K562 (cell line): Measurements from ENCODE around the gene ARHGAP18. TPM values are rescaled to one million over a fixed set of nuclear protein-coding genes. Genes with fewer than 3 reads are reported as not detected.

Experiments
- ATAC-seq: fragments of 200-7000 bp; cut with Tn5 transposase; 3 replicates; pipeline ENCODE4 v1.9.1; 2020; ENCODE audit warnings: moderate library complexity
- BruUV-seq: library from RNA; stranded (reverse); fragments of 400-500 nt; replicated peaks from 2 replicates; lab custom pipeline; 2021; lab: Mats Ljungman, UMichigan
- CTCF ChIA-PET: fragments of 300-600 bp; formaldehyde crosslinking; extraction: SDS; loops from one replicate; lab custom pipeline; 2021; ENCODE audit warnings: low intra/inter-chr PET ratio; lab: Yijun Ruan, JAX
- POLR2A ChIA-PET: fragments of 300-600, 350-650 bp; sonication (Branson Sonifier 250); formaldehyde crosslinking; extraction: SDS; loops from one replicate; lab custom pipeline; 2021; ENCODE audit warnings: antibody characterized with exemption, inconsistent platforms; lab: Yijun Ruan, JAX
- DNase-seq, 4 experiments: peaks; one replicate each; pipeline versions ENCODE4 v3.0.0 to v3.0.0-alpha.2; 2011 to 2018; ENCODE audit warnings: low spot score in 3 of 4, mixed read lengths in 3 of 4; ENCODE audit errors: extremely low read depth in 1 of 4
- FAIRE-seq: peaks from 2 replicates; lab custom pipeline; 2011; peaks lifted over from hg19 to GRCh38; lab: Jason Lieb, UNC
- H2AFZ ChIP-seq: 2 replicates; pipeline ENCODE4 v1.6.0; 2011; ENCODE audit warnings: low read depth, low read length, control low read depth, inconsistent platforms
- H3K27ac ChIP-seq: fragments of 200-600 bp; 3 replicates; pipeline ENCODE4 v1.8.0; 2011; ENCODE audit warnings: low read depth, mild to moderate bottlenecking, control low read depth, inconsistent platforms, low read length, moderate library complexity, mixed read lengths; ENCODE audit errors: extremely low read depth
- H3K27me3 ChIP-seq, 2 experiments: fragments of 300-600 bp in 1 of 2; 2 replicates in 1 of 2; 3 replicates in 1 of 2; pipeline versions ENCODE4 v1.6.0 to v1.8.0; 2011; ENCODE audit warnings: inconsistent platforms in 2 of 2, low read length in 2 of 2, mild to moderate bottlenecking in 1 of 2, mixed read lengths in 1 of 2, moderate library complexity in 1 of 2; ENCODE audit not compliant: control insufficient read depth in 2 of 2, insufficient read depth in 2 of 2
- H3K36me3 ChIP-seq: fragments of 300-600 bp; 3 replicates; pipeline ENCODE4 v1.8.0; 2011; ENCODE audit warnings: mild to moderate bottlenecking, low read length, inconsistent platforms; ENCODE audit not compliant: control insufficient read depth, insufficient read depth
- H3K4me1 ChIP-seq, 2 experiments: fragments of 200-600 bp in 1 of 2; replicated peaks in 1 of 2; 2 replicates in 1 of 2; 3 replicates in 1 of 2; pipeline versions ENCODE4 v1.5.1 to v1.8.0; 2011; ENCODE audit warnings: inconsistent platforms in 2 of 2, low read length in 2 of 2, mild to moderate bottlenecking in 1 of 2, mixed read lengths in 1 of 2, moderate library complexity in 1 of 2; ENCODE audit not compliant: control insufficient read depth in 2 of 2, insufficient read depth in 2 of 2
- H3K4me2 ChIP-seq: 2 replicates; pipeline ENCODE4 v1.6.1; 2011; ENCODE audit warnings: low read length, control low read depth, inconsistent platforms, mixed read lengths; ENCODE audit not compliant: insufficient read depth
- H3K4me3 ChIP-seq: fragments of 200-600 bp; sonication (generic), shearing (Covaris generic); 2 replicates; pipeline ENCODE4 v1.5.1; 2016; ENCODE audit warnings: control low read depth, inconsistent platforms
- H3K79me2 ChIP-seq: fragments of 200-600 bp; 3 replicates; pipeline ENCODE4 v1.8.0; 2011; ENCODE audit warnings: low read length, inconsistent platforms; ENCODE audit not compliant: control insufficient read depth, insufficient read depth
- H3K9ac ChIP-seq, 2 experiments: 2 replicates each; pipeline versions ENCODE4 v1.6.0 to v1.6.1; 2011; ENCODE audit warnings: low read depth in 2 of 2, low read length in 2 of 2, control low read depth in 1 of 2, inconsistent platforms in 1 of 2, mild to moderate bottlenecking in 1 of 2, mixed read lengths in 1 of 2; ENCODE audit not compliant: insufficient read depth in 1 of 2
- H3K9me1 ChIP-seq: one replicate; pipeline ENCODE4 v1.6.0; 2011; ENCODE audit warnings: inconsistent platforms, mild to moderate bottlenecking, low read length, moderate library complexity; ENCODE audit not compliant: control insufficient read depth, insufficient read depth
- H3K9me3 ChIP-seq: replicated peaks from 2 replicates; pipeline ENCODE4 v1.5.1; 2011; ENCODE audit warnings: low read depth, low read length, inconsistent platforms; ENCODE audit not compliant: control insufficient read depth, insufficient read depth
- H4K20me1 ChIP-seq: replicated peaks from 2 replicates; pipeline ENCODE4 v1.6.1; 2011; ENCODE audit warnings: low read length, inconsistent platforms, mixed read lengths; ENCODE audit not compliant: control insufficient read depth, insufficient read depth
- CBX5 ChIP-seq: IDR thresholded peaks from 2 replicates; pipeline ENCODE4 v1.6.1; 2014; ENCODE audit warnings: low read depth, borderline replicate concordance
- E2F5 ChIP-seq: sonication (generic); formaldehyde crosslinking; IDR thresholded peaks from 2 replicates; pipeline ENCODE4 v1.8.0; 2022; ENCODE audit warnings: mild to moderate bottlenecking, missing genetic modification reagents
- GATAD2A ChIP-seq: fragments of 450-650 bp; IDR thresholded peaks from 2 replicates; pipeline ENCODE4 v1.6.1; 2017
- HDAC8 ChIP-seq: fragments of 450-650 bp; IDR thresholded peaks from 2 replicates; pipeline ENCODE4 v1.6.1; 2016; ENCODE audit warnings: mild to moderate bottlenecking, missing genetic modification characterization, moderate library complexity, missing compliant biosample characterization
- KAT7 ChIP-seq: sonication (generic); formaldehyde crosslinking; IDR thresholded peaks from 2 replicates; pipeline ENCODE4 v1.8.0; 2022; ENCODE audit warnings: missing genetic modification reagents, mild to moderate bottlenecking, borderline replicate concordance
- MBD2 ChIP-seq: sonication (generic); IDR thresholded peaks from 2 replicates; pipeline ENCODE4 v1.6.1; 2016; ENCODE audit warnings: low read depth, borderline replicate concordance
- NR3C1 ChIP-seq: sonication (generic); formaldehyde crosslinking; IDR thresholded peaks from 2 replicates; pipeline ENCODE4 v1.8.1; 2022; ENCODE audit warnings: missing genetic modification reagents
- PCBP2 ChIP-seq: fragments of 200-400 bp; formaldehyde crosslinking; IDR thresholded peaks from 2 replicates; pipeline ENCODE4 v1.6.1; 2018; ENCODE audit warnings: low read length, low read depth, mild to moderate bottlenecking, moderate library complexity; ENCODE audit not compliant: poor library complexity, severe bottlenecking
- SFPQ ChIP-seq: fragments of 200-400 bp; formaldehyde crosslinking; IDR thresholded peaks from 2 replicates; pipeline ENCODE4 v1.6.1; 2017; ENCODE audit warnings: mild to moderate bottlenecking, low read depth, low read length, moderate library complexity
- SNRNP70 ChIP-seq: fragments of 200-400 bp; formaldehyde crosslinking; optimal IDR thresholded peaks from 2 replicates; pipeline ENCODE3; 2017; ENCODE audit warnings: low read depth, low read length
- TAL1 ChIP-seq: fragments of 450-650 bp; IDR thresholded peaks from 2 replicates; pipeline ENCODE4 v1.6.1; 2016; ENCODE audit warnings: mild to moderate bottlenecking
- ZNF133 ChIP-seq: fragments of 250-450 bp; sonication (Bioruptor Pico); IDR thresholded peaks from 2 replicates; pipeline ENCODE4 v1.4.0; 2020; ENCODE audit warnings: mild to moderate bottlenecking
- ZNF224 ChIP-seq: sonication (generic); formaldehyde crosslinking; IDR thresholded peaks from 2 replicates; pipeline ENCODE4 v1.8.0; 2022; ENCODE audit warnings: mild to moderate bottlenecking, missing genetic modification reagents
- ZNF384 ChIP-seq: IDR thresholded peaks from 2 replicates; pipeline ENCODE4 v1.6.1; 2012; ENCODE audit warnings: low read depth, low read length, improper control_type of control experiment
- ZNF444 ChIP-seq: fragments of 250-450 bp; sonication (Bioruptor Pico); IDR thresholded peaks from 2 replicates; pipeline ENCODE4 v1.4.0; 2020; ENCODE audit warnings: mild to moderate bottlenecking, moderate library complexity
- WGBS: fragments of 100-300 bp; shearing (Covaris generic); methylation state at CpG from one replicate; pipeline ENCODE4 v1.1.6; 2016; ENCODE audit warnings: low coverage, mixed read lengths; ENCODE audit not compliant: insufficient coverage; ENCODE audit errors: missing lambda C conversion rate; 5-methylcytosine and 5-hydroxymethylcytosine counted together
- in situ Hi-C: fragments of 300-500 bp; cut with MboI; formaldehyde crosslinking; loops from 4 replicates; pipeline ENCODE4 v1.15.0; 2018; ENCODE audit warnings: inconsistent platforms, mixed read lengths
- intact Hi-C: fragments of 100-400 bp; cut with micrococcal nuclease; formaldehyde crosslinking; loops from 2 replicates; pipeline ENCODE4 v1.14.2; 2022
- polyA plus RNA-seq, 8 experiments: library from polyadenylated mRNA; depleted of rRNA in 4 of 8; stranded (reverse) in 5 of 8; unstranded in 3 of 8; fragments of >200 nt; fragmentation: Nextera tagmentation in 2 of 8; fragmentation: Illumina TruSeq in 1 of 8; extraction: Ambion mirVana in 2 of 8; extraction: Trizol in 1 of 8; gene quantifications; 2 replicates each; pipeline versions ENCODE4 v1.2.1 to v1.2.3, GENCODE V29; 2011 to 2014; ENCODE audit warnings: inconsistent platforms in 1 of 8, missing spikeins in 1 of 8
- total RNA-seq, 7 experiments: library from RNA; depleted of rRNA in 6 of 7; stranded (reverse); fragments of >200 nt in 6 of 7; fragmentation: Illumina TruSeq in 2 of 7; extraction: Trizol in 2 of 7; gene quantifications; 2 replicates each; pipeline versions ENCODE4 v1.2.1 to v1.2.3, GENCODE V29; 2011 to 2021; ENCODE audit warnings: low replicate concordance in 1 of 7
- TF ChIP-seq, protein P1 (sequence below): fragments of 250-450 bp; sonication (Bioruptor Pico); IDR thresholded peaks from 2 replicates; pipeline ENCODE4 v1.5.0; 2021; ENCODE audit warnings: mild to moderate bottlenecking, moderate library complexity
- TF ChIP-seq, protein P2 (sequence below), 2 experiments: fragments of 450-650 bp in 1 of 2; sonication (generic) in 1 of 2; formaldehyde crosslinking in 1 of 2; IDR thresholded peaks in 1 of 2; conservative IDR thresholded peaks in 1 of 2; 2 replicates each; pipeline versions ENCODE4 v1.6.1 to v1.8.1; 2016 to 2023; ENCODE audit warnings: mild to moderate bottlenecking in 2 of 2, moderate library complexity in 2 of 2, inconsistent platforms in 1 of 2, missing genetic modification reagents in 1 of 2

The ARHGAP18 gene
- total and polyA plus RNA-seq, 9 of the 15 experiments (the other 6 are each of a cell fraction or from before 2014, with no cell fraction given): 13.3 to 29.7 (median 21.1) TPM

- Histone ChIP-seq H3K4me1 (no peaks in the 10 kb centered on the region; a peak in 1 of 5 replicates), H3K9me3 (no peaks in the 10 kb centered on the region), H3K9ac (no peak overlapping the region), H3K36me3 (no peaks in the 10 kb centered on the region), H3K79me2 (no peaks in the 10 kb centered on the region), H2AFZ (no peak overlapping the region), H4K20me1 (no peaks in the 10 kb centered on the region), H3K4me2 (no peak overlapping the region), H3K9me1 (no peaks in the 10 kb centered on the region), H3K4me3 (no peak overlapping the region), H3K27ac (no peak overlapping the region), H3K27me3 (peaks cover 0 to 5% of the 10 kb centered on the region in 2 experiments; a peak in 1 of 5 replicates)
- intact Hi-C loops: no loop called here
- WGBS: 9% methylated on average over 2 of the region's 2 CpGs
- no TSS peak for BruUV-seq
- POLR2A ChIA-PET: no interaction called here
- no peak for ATAC-seq
- no peak for FAIRE-seq
- no peak for DNase-seq
- CTCF ChIA-PET: no interaction called here
- in situ Hi-C loops: no loop called here
- TF ChIP-seq ZNF224 (CRISPR knock-in tag): no peak
- no peak for TF ChIP-seq ZNF133 (CRISPR knock-in tag)
- no peak for TF ChIP-seq KAT7
- TF ChIP-seq ZNF444 (CRISPR knock-in tag): no peak
- no peak for TF ChIP-seq TAL1
- TF ChIP-seq PCBP2: no peak
- no peak for TF ChIP-seq SFPQ
- TF ChIP-seq, protein P1, sequence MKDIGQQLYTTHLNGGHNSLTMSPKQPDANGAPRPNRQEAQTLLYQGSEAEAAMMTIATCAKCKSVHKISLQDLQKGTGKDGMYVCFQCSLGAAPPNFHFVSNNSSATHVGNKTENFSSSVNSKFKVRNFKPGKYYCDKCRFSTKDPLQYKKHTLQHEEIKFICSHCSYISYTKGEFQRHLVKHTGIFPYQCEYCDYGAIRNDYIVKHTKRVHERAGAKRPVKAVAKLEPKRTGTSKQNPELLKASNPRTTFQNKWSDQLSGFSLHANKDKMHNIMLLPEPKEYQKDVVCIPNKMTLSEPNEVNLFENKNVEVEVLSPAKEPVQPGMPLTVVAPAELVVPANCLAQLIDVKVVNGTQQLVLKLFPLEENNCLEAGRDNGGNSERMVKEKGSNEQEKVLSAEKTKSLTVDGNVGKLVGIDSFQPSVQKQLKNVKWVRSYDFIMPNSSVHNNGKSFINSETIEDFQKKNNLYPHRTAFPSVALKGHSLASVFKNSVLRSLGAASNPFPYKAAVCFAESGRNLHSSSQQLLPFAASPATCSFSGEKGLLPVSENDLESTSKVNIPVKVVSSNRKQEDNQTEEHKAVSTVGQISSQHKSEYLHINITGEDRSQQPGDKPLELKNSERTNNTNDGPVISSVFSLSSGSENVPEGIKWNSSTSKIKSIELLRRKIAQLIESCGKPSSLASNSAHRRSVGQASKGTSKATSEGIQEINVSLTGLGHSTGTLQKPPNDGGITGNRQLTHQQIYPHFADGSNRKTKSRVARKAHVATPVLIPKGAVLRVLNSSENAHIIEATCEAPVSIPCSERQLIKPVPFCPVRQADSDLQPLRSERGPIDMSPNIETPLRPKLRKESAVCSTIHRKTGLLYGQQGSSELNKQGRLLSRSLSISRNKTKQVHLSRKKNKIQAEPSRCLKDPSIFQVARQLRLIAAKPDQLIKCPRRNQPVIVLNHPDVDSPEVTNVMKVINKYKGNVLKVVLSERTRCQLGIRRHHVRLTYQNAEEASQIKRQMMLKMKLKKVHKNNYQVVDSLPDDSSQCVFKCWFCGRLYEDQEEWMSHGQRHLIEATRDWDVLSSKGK (CRISPR knock-in tag): no peak
- TF ChIP-seq GATAD2A: no peak
- no peak for TF ChIP-seq SNRNP70
- TF ChIP-seq ZNF384: no peak
- TF ChIP-seq NR3C1 (CRISPR knock-in tag): no peak
- no peak for TF ChIP-seq E2F5 (CRISPR knock-in tag)
- no peak for TF ChIP-seq MBD2
- TF ChIP-seq, protein P2, sequence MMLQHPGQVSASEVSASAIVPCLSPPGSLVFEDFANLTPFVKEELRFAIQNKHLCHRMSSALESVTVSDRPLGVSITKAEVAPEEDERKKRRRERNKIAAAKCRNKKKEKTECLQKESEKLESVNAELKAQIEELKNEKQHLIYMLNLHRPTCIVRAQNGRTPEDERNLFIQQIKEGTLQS (IDR thresholded peaks at IDR 0.05): no peak
- TF ChIP-seq, protein P2 (CRISPR knock-in tag; conservative IDR thresholded peaks at IDR 0.05): no peak
- no peak for TF ChIP-seq CBX5
- no peak for TF ChIP-seq HDAC8 (tag)
These were observed 166.0 kb downstream of the ARHGAP18 start for GRCh38 chr6:129543981-129544380.
